LNCaP clone FGC (cell line): Measurements from ENCODE around the gene DNAH14.

Experiments used
- DNase-seq: peaks from one replicate; pipeline ENCODE4 v3.0.0-alpha.2; 2011; ENCODE audit warnings: low read depth
- H3K4me3 ChIP-seq: 2 replicates; pipeline ENCODE4 v1.5.1; 2011; ENCODE audit warnings: mild to moderate bottlenecking, low read depth, low read length, control low read depth
- CTCF ChIP-seq: IDR thresholded peaks from 2 replicates; pipeline ENCODE4 v1.5.1; 2012; ENCODE audit warnings: mild to moderate bottlenecking; ENCODE audit not compliant: control insufficient read depth, insufficient read depth; ENCODE audit errors: extremely low read depth

The DNAH14 gene

GRCh38 chr1:225447650-225448089 is 518.2 kb downstream of the DNAH14 start:
- no peak for TF ChIP-seq CTCF
- no peak overlapping the region for H3K4me3 ChIP-seq
- peak; percentile 45 for DNase-seq

- TF ChIP-seq CTCF = no peak
- no peak overlapping the region for H3K4me3 ChIP-seq
- no peak for DNase-seq
These were observed 518.8 kb downstream of the DNAH14 start for GRCh38 chr1:225448146-225448805.
